ENCODE measurements around the gene CAMSAP1. TPM values are rescaled to one million over a fixed set of nuclear protein-coding genes. Genes with fewer than 3 reads are reported as not detected.

CAMSAP1 gene
- total and polyA plus RNA-seq, 3 donors from 2014 or later = 44.1 to 102 (median 93.7) TPM

DNA sequence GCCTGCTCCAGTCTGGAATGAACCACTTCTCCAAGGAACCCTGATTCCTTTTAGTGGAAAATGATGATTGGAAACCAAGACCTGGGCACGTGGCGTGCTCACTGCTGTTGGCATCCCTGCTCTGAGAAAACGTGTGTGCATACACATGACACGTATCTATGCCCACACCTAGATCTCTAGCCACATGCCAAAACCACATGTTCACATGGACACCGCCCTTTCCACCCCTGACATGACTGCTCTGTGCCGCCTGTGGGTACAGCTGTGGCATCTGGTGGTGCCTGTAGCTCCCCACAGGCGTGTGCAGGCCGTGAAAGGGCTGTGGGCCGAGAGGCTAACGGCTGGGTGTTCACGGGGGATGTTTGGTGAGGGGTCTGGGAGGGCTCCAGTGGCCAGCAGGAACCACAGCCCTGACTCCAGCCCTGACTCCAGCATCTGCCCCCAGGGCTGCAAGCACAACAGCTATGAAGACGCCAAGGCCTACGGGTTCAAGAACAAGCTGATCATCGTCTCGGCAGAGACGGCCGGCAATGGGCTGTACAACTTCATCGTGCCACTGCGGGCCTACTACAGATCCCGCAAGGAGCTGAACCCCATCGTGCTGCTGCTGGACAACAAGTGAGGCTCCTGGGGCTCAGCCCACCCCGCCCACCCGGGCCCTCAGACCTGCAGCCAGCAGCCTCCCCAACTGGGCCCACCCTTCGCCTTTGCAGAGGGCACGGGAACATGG, 130.3 kb downstream of the CAMSAP1 start:
- Histone ChIP-seq H3K27me3 (no peaks in the 10 kb centered on the region), H3K4me3 (no peak overlapping the region), H3K4me1 (no peaks in the 10 kb centered on the region), H3K36me3 (ENCODE audit: low read depth, missing control alignments) (no peaks in the 10 kb centered on the region), H3K9me3 (no peaks in the 10 kb centered on the region), H3K27ac (no peak overlapping the region)
- DNase-seq = no peak
- intact Hi-C loops (cut with DNase I; ENCODE audit: low total_unique reads) = no loop called here
- 92 to 93% methylated on average over 11 to 25 of the region's 25 CpGs for WGBS, 2 donors
- TF ChIP-seq, protein P1, sequence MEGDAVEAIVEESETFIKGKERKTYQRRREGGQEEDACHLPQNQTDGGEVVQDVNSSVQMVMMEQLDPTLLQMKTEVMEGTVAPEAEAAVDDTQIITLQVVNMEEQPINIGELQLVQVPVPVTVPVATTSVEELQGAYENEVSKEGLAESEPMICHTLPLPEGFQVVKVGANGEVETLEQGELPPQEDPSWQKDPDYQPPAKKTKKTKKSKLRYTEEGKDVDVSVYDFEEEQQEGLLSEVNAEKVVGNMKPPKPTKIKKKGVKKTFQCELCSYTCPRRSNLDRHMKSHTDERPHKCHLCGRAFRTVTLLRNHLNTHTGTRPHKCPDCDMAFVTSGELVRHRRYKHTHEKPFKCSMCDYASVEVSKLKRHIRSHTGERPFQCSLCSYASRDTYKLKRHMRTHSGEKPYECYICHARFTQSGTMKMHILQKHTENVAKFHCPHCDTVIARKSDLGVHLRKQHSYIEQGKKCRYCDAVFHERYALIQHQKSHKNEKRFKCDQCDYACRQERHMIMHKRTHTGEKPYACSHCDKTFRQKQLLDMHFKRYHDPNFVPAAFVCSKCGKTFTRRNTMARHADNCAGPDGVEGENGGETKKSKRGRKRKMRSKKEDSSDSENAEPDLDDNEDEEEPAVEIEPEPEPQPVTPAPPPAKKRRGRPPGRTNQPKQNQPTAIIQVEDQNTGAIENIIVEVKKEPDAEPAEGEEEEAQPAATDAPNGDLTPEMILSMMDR (IDR thresholded peaks at IDR 0.05) = no peak
- no peak for TF ChIP-seq POLR2A (IDR thresholded peaks at IDR 0.05)

DNA sequence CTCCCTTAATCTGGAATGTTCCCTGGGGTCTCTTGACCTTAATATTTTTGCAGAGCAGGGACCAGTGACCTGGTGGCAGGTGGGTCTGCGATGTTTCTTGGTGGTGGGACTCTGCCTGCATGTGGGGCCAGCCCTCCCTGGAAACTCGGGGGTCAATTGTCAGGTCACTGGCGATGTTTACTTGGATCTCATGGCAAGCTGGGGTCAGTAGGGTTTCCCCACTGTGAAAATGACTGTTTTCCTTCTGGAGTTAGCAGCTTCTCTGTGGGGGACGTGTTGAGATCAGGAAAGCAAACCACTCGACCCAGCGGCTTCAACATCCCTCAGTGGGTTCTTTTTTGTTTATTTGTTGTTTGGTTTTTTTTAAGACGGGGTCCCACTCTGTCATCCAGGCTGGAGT, 131.4 kb downstream of the CAMSAP1 start:
- H3K27ac ChIP-seq = no peak overlapping the region
- H3K27me3 ChIP-seq = no peaks in the 10 kb centered on the region
- no peak overlapping the region for H3K4me3 ChIP-seq
- no peaks in the 10 kb centered on the region for H3K4me1 ChIP-seq
- no peaks in the 10 kb centered on the region for H3K36me3 ChIP-seq (ENCODE audit: low read depth, missing control alignments)
- intact Hi-C loops (cut with DNase I; ENCODE audit: low total_unique reads) = no loop called here
- 69 to 79% methylated on average over 7 of the region's 7 CpGs for WGBS, 2 donors
- no peak for DNase-seq
- no peak for TF ChIP-seq POLR2A (IDR thresholded peaks at IDR 0.05)
- no peaks in the 10 kb centered on the region for H3K9me3 ChIP-seq

DNA sequence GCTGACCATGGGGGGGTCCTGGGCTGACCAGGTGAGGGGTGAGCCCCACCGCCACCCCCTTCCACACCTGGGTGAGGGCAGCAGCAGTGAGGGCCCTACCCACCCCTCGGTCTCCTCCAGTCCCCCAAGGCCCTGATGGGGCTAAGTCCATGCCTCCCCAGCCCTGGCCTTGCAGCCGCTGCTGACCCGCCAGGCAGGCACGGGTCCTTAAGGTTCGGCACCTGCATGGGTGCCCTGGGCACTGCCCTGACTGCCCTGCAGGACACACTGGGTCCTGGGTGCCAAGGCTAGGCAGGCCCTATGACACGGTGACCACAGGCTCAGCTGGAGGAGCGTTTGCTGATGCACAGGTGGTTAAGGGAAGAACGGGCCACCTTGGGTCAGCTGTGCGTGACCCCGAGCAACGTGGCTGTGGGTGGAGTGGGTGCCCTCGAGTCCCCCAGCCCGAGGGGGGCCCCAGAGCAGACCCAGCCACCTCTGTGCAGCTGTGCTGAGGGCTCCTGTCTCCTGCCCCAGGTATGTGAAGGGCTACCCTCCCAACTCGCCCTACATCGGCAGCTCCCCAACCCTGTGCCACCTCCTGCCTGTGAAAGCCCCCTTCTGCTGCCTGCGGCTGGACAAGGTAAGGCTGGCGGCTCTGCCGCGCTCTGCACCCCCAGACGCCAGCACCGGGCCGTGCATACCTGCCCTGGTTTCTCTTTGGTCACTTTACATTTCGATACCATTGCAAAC, 132.4 kb downstream of the CAMSAP1 start:
- no peak for DNase-seq
- WGBS, 2 donors = 88 to 89% methylated on average over 12 to 24 of the region's 24 CpGs
- Histone ChIP-seq H3K27me3 (no peaks in the 10 kb centered on the region), H3K27ac (no peak overlapping the region), H3K9me3 (no peaks in the 10 kb centered on the region), H3K4me1 (no peaks in the 10 kb centered on the region), H3K36me3 (ENCODE audit: low read depth, missing control alignments) (no peaks in the 10 kb centered on the region), H3K4me3 (no peak overlapping the region)
- TF ChIP-seq, protein P1 (IDR thresholded peaks at IDR 0.05) = no peak
- TF ChIP-seq POLR2A (IDR thresholded peaks at IDR 0.05) = no peak
- intact Hi-C loops (cut with DNase I; ENCODE audit: low total_unique reads) = no loop called here

DNA sequence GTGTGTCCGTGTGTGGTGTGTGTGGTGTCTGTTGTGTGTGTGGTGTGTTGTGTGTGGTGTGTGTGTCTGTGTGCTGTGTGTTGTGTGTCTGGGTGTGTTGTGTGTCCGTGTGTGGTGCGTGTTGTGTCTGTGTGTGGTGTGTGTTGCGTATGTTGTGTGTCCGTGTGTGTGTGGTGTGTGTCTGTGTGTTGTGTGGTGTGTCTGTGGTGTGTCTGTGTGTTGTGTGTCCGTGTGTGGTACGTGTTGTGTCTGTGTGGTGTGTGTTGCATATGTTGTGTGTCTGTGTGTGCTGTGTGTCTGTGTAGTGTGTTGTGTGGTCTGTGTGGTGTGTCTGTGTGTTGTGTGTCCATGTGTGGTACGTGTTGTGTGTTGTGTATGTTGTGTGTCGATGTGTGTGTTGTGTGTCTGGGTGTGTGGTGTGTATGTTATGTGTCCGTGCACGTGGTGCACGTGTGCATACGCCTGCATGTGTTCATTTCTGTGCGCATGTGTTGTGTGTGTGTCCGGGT, 133.1 kb downstream of the CAMSAP1 start:
- H3K4me1 ChIP-seq = no peaks in the 10 kb centered on the region
- H3K36me3 ChIP-seq (ENCODE audit: low read depth, missing control alignments) = no peaks in the 10 kb centered on the region
- 86 to 89% methylated on average over 15 of the region's 15 CpGs for WGBS, 2 donors
- H3K9me3 ChIP-seq = no peaks in the 10 kb centered on the region
- H3K27ac ChIP-seq = no peak overlapping the region
- intact Hi-C loops (cut with DNase I; ENCODE audit: low total_unique reads) = no loop called here
- TF ChIP-seq, protein P1 (IDR thresholded peaks at IDR 0.05) = no peak
- no peak for TF ChIP-seq POLR2A (IDR thresholded peaks at IDR 0.05)
- H3K27me3 ChIP-seq = no peaks in the 10 kb centered on the region
- H3K4me3 ChIP-seq = no peak overlapping the region
- DNase-seq = no peak

DNA sequence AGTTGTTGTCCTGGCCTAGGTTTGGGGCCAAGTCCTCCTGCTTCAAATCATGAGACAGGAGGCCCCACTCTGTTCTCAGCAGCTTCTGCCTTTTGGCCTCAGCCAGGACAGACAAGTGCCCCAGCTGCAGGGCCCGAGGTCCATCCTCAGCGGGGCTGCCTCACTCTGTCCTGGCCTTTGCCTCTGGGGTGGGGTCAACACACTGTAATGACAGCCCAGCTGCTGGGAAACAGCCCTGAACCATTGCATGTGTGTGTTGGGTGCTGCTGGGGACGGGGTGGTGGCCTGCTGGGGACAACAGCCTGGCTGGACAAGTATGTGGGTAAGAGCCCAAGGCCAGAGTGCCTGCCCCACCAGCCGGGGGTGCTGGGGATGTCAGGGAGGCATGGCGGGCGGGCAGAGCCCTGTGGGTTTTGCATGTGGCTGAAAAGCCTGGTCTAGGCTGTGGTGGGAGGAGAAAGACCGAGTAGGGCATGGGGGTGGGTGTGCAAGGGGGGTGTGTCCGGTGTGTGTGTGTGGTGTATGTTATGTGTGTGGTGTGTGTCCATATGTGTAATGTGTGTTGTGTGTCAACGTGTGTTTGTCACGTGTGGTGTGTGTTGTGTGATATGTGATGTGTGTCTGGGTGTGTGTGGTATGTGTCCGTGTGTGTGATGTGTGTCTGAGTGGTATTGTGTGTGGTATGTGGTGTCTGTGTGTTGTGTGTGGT, 133.7 kb downstream of the CAMSAP1 start:
- Histone ChIP-seq H3K36me3 (ENCODE audit: low read depth, missing control alignments) (no peaks in the 10 kb centered on the region), H3K4me3 (no peak overlapping the region), H3K4me1 (no peaks in the 10 kb centered on the region), H3K27me3 (no peaks in the 10 kb centered on the region), H3K9me3 (no peaks in the 10 kb centered on the region), H3K27ac (no peak overlapping the region)
- TF ChIP-seq, protein P1 (IDR thresholded peaks at IDR 0.05) = no peak
- TF ChIP-seq POLR2A (IDR thresholded peaks at IDR 0.05) = no peak
- intact Hi-C loops (cut with DNase I; ENCODE audit: low total_unique reads) = no loop called here
- 79 to 85% methylated on average over 7 to 11 of the region's 11 CpGs for WGBS, 2 donors
- no peak for DNase-seq
